HPDE6-E6E7 (cell line): Measurements from ENCODE around the gene ANKS6.
"Not testable (repeated sequence)": the region's sequence is repeated elsewhere in the genome, so short reads cannot be mapped to it uniquely, and the experiment has no call there.

ENCODE experiments used
- DNase-seq: peaks from one replicate; pipeline ENCODE4 v3.0.0; 2011; ENCODE audit warnings: missing footprints; ENCODE audit errors: extremely low spot score

The ANKS6 gene

DNA sequence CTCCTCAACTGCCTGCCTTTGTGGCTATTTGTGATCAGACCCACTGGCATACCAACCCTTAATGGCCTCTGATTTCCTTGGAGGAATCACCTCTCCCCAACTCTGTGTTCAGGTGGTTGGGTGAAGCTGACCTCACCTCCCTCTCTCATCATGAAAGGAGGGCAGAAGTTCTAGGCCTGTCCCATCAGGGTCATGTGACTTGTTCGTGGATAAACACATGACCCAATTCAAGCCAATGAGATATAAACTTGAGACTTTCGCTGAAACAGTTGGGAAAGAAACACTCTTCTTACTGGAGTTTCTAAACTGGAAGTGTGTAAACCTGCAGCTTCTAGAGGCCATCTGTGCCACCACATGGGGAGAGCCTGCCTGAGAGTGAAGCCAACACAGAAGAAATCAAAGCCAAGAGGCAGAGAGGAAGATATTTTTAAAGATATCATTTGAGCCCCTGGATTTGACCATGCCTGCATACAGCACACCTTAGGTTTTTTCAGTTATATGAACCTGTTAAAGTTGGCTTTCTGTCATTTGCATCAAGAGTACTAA is 93.4 kb downstream of the ANKS6 start:
- DNase-seq, result no peak

DNA sequence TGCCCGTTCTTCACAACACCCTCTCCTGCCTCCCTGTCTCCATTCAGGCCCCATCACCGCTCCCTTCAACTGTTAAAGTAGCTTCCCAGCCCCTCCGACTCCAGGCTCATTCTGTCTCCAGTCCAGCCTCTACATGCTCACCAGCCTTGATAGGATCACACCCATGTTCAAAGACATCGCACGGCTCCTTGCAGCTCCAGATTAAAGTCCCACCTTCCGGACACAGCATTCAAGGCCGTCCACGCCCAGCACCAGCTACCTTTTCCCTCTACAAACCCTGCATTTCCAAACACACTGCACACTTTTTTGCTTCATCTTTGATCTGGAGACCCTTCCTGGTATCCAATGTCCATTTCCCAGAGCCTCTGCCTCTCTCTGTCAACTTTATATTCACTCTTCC is 94.0 kb downstream of the ANKS6 start:
- DNase-seq, result no peak

- no peak for DNase-seq
Measured at GRCh38 chr9:98701576-98701975, 94.8 kb downstream of the ANKS6 start.

- no peak for DNase-seq
Measured at GRCh38 chr9:98700801-98701200, 95.6 kb downstream of the ANKS6 start.

GRCh38 chr9:98698856-98699255 is 97.5 kb downstream of the ANKS6 start:
- DNase-seq, result no peak

GRCh38 chr9:98694943-98695342 is 101.4 kb downstream of the ANKS6 start:
- DNase-seq, result no peak

DNA sequence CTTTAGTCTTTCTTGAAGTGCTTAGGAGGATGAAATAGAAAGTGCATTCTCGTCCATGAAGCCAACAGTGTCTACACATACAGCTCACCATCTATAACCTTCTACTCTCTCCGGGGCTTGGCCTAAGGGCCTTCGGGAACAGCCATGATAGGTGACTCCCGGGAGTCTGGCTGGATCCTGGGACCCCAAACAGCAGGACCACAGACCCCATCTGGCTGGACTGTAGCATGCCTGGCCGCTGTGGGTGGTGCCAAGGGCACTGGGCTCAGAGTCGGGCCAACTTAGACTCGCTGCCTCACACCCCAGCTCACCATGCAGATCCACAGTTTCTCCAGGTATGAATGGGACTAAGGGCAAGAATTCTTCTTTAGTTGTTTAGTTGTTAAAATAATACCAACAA is 104.0 kb downstream of the ANKS6 start:
- DNase-seq, result no peak

GRCh38 chr9:98691890-98692289 is 104.5 kb downstream of the ANKS6 start:
- DNase-seq, result no peak

DNA sequence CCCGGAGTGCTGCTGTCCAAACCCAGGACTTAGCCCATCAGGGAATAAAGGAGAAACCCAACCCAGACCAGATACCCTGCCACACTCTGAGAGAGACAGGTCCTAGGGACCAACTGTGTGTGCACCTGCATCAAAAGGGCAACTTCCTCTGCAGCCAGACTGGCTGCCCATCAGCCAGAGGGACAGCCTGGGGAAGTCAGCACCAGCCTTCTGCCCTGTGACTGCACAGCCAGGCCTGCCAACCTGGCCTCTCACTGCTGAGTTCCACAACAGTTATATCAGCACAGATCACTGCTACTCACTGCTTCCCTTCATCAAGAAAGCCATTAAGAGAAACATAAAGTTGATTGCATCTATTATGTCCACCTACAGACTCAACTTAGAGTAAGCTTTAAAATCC is 105.7 kb downstream of the ANKS6 start:
- no peak for DNase-seq

GRCh38 chr9:98688710-98689495 is 107.5 kb downstream of the ANKS6 start:
- DNase-seq, result no peak

DNA sequence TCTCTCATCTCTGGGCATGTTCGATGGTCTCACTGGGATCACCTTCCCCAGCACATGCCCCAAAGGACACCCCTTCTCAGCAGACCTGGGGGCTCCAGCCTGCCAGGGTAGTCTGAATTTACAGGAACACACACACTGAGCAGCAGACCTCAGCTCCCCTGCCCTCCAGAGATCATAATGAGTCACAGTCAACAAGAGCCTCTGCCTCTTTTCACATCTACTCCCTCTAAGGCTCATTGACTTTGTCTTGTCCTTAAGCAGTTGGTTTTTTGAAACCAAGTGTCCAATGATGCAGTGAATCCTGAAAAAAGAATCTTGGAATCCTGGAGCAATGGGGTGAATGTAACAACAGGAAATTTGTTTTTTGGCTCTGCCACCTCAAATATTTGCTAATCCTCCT is 108.4 kb downstream of the ANKS6 start:
- no peak for DNase-seq

DNA sequence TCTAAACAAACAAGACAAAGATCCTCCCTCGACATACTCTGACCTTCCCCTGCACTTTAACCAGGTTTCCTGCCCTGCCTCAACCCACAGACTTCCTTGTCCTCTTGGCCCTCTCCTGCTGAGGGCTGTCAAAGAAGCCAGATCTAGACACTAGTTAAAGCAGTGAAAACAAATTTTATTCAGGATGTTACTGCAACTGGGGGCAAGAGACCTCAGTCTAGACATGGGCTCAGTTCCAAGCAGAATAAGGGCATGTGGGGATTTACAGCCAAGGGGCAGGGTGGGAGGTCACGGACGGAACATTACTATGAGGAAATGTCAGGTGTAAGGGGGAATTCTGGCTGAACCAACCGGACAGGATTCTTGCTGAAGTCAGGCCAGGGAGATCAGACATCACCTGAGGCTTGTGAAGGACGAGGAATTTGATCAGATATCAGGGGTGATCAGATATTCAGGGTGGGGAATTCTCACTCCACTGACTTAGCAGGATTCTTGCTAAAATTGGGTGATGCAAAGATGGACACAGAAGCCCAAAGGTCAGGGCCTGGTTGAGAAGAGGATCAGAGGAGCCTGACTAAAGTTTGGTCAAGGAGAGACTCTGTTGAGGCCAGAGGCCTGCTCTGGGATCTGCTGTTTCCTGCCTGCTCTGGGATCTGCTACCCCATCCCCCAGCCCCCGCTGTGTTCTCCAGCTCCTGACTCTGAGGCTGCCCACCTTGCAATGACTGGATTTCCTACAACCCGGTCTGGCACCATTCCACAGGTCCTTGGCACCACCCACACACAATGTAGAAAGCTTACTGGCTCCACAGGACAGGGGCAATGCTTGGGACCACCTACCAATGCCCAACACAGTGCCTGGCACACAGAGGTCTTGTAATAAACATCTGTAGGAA is 109.1 kb downstream of the ANKS6 start:
- DNase-seq, result no peak

GRCh38 chr9:98684816-98685215 is 111.5 kb downstream of the ANKS6 start:
- DNase-seq, result not testable (repeated sequence)
